Activated CD8-positive, alpha-beta memory T cell treated with anti-CD3 and anti-CD28 coated beads for 4 hours (primary cell): Measurements from ENCODE around the gene RTF1.
"Not testable (repeated sequence)": the region's sequence is repeated elsewhere in the genome, so short reads cannot be mapped to it uniquely, and the experiment has no call there.

Experiments
- DNase-seq, 2 donors: peaks; one replicate each; pipeline ENCODE4 v3.0.0-alpha.2; 2020; ENCODE audit warnings: low read depth in 2 of 2

The RTF1 gene

GRCh38 chr15:41437448-41437847, 20.6 kb downstream of the RTF1 start:
- no peak for DNase-seq

- DNase-seq = no peak
Measured at GRCh38 chr15:41438206-41438605, 21.3 kb downstream of the RTF1 start.

DNA sequence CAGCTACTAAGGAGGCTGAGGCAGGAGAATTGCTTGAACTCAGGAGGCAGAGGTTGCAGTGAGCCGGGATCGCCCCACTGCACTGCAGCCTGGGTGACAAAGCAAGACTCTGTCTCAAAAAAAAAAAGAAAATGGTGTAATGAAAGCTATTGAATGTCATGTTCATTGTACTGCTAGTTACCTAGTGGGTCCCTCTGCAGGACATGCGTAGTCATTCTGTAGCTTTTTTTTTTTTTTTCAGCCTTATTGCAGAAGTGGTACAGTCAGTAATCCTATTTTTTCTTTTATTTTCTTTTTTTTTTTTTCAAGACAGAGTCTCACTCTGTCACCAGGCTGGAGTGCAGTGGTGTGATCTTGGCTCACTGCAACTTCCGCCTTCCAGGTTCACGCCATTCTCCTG, 21.9 kb downstream of the RTF1 start:
- not testable (repeated sequence) for DNase-seq

GRCh38 chr15:41443275-41443674, 26.4 kb downstream of the RTF1 start:
- DNase-seq = no peak

GRCh38 chr15:41445399-41445798, 28.5 kb downstream of the RTF1 start:
- DNase-seq = no peak

- DNase-seq = no peak
Measured at GRCh38 chr15:41462084-41462795, 45.3 kb downstream of the RTF1 start.

GRCh38 chr15:41464889-41465580, 48.1 kb downstream of the RTF1 start:
- no peak for DNase-seq

- DNase-seq = no peak
Measured at GRCh38 chr15:41465822-41466421, 49.0 kb downstream of the RTF1 start.

GRCh38 chr15:41466711-41467110, 49.8 kb downstream of the RTF1 start:
- DNase-seq = no peak

GRCh38 chr15:41469644-41470043, 52.7 kb downstream of the RTF1 start:
- DNase-seq = not testable (repeated sequence)

DNA sequence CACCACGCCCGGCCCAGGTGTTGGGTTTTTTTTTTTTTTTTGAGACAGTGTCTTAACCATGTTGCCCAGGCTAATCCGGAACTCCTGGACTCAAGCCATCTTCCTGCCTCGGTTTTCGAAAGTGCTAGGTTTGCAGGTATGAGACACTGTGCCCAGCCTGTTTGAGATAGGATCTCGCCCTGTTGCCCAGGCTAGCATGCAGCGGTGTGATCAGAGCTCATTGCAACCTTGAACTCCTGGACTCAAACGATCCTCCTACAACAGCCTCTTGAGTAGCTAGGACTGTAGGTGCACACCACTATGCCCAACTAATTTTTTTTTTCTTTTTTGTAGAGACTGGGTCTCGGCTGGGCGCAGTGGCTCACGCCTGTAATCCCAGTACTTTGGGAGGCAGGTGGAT, 56.5 kb downstream of the RTF1 start:
- DNase-seq = no peak

DNA sequence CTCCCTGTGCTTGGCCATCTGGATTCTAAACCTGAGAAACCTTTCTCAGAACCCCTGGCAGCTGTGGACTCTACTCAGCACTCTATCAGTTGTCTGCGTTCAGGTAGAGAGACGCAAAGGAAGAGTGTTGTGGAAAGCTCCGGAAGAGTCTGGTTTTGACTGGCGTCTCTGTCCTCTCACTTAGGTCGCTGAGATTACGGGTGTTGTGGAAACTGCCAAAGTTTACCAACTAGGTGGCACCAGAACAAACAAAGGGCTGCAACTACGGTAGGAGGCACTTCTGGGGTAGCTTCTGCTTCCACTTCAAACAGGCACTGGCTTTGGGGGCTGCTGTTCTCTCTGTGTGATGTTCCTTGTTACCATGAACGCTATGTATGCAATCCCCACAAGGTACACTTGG, 57.5 kb downstream of the RTF1 start:
- DNase-seq = no peak

DNA sequence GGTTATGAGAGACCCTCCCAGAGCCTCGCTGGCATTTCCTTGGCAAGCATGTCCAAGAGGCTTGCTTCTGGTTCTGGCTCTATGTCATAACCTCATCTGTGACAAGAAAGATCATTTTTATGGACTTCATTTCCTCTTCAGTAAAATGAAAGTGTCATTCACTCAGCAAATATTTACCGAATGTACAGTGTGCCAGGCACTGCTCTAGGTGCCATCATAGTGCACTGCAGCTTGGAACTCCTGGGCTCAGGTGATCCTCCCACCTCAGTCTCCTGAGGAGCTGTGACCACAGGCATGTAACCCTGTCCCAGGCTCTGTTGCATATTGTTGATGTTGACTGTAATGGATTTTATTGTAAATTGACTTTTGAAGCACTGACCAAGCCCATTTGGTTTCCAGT, 58.0 kb downstream of the RTF1 start:
- DNase-seq = no peak

DNA sequence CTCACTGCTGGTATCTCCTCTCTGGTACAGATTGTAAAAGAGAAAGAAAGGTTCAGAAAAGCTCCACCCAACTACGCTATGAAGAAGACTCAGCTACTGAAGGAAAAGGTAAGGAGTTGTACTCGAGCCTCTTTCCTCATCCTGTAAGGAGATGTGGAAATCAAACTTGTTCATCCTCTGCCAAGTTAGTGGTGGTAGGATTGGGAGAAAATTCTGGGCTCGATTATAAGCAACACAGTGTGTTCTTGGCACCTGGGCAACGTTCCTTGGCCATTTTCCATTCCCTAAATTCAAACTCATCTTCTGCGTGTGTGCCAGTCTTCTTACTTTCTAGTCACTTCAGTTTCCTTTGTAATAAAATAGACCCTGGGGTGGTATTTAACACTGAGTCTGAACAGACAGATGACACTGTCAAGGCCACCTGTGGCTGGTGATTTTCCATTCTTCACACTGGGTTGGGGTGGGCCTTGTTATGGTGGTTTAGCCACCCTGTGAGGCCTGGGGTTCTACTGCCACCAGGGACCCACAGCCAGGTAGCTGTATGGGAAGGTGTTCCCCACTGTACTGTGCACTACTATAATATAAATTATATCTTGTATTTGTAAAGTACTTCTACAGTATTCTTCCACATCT, 59.6 kb downstream of the RTF1 start:
- DNase-seq = no peak

GRCh38 chr15:41480396-41481140, 63.7 kb downstream of the RTF1 start:
- no peak for DNase-seq

- no peak for DNase-seq
Measured at GRCh38 chr15:41482110-41482877, 65.4 kb downstream of the RTF1 start.

DNA sequence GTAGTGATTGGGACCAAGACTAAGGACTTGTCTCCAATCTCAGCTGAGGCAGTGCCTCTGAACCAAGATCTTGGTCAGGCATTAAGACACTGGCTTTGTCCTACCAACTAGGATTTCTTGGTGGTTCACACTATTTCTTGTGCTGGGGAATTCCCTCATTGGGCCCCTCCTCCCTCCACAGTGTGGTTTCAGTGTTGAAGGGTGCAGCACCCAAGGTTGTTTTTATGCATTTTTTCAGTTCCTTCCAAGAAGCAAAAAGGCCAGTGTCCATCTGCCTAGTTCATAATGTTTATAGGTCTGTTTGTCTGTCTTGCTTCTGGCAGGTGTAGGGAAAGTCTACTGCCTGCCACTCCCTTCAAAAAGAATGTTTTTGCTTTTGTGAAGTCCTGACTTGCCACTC, 66.2 kb downstream of the RTF1 start:
- no peak for DNase-seq

- no peak for DNase-seq
Measured at GRCh38 chr15:41483519-41483918, 66.6 kb downstream of the RTF1 start.

- DNase-seq = no peak
Measured at GRCh38 chr15:41484937-41485625, 68.2 kb downstream of the RTF1 start.

GRCh38 chr15:41486286-41486685, 69.4 kb downstream of the RTF1 start:
- no peak for DNase-seq

GRCh38 chr15:41487381-41487780, 70.5 kb downstream of the RTF1 start:
- no peak for DNase-seq
